HepG2 (cell line): ENCODE data around the gene PTGES3. TPM values are rescaled to one million over a fixed set of nuclear protein-coding genes. Genes with fewer than 3 reads are reported as not detected.
A peak's percentile ranks its signal among the peaks of the same experiment; 100 is the strongest.

Experiments
- ATAC-seq: fragments of 200-7000 bp; cut with Tn5 transposase; 3 replicates; pipeline ENCODE4 v1.9.1; 2020; ENCODE audit warnings: mild to moderate bottlenecking, moderate library complexity
- BruUV-seq: library from RNA; stranded (reverse); fragments of 400-500 nt; replicated peaks from 2 replicates; lab custom pipeline; 2021; lab: Mats Ljungman, UMichigan
- CTCF ChIA-PET: fragments of 300-600 bp; formaldehyde crosslinking; extraction: SDS; loops from one replicate; lab custom pipeline; 2021; ENCODE audit warnings: low total read pairs, inconsistent platforms, low intra/inter-chr PET ratio; lab: Yijun Ruan, JAX
- POLR2A ChIA-PET: fragments of 350-600 bp; sonication (Branson Sonifier 250); formaldehyde crosslinking; loops from one replicate; lab custom pipeline; 2020; ENCODE audit warnings: antibody characterized with exemption, inconsistent platforms; lab: Yijun Ruan, JAX
- DNase-seq: peaks from one replicate; pipeline ENCODE4 v3.0.0-alpha.2; 2015; ENCODE audit warnings: low spot score
- FAIRE-seq: peaks from 3 replicates; lab custom pipeline; 2011; peaks lifted over from hg19 to GRCh38; lab: Jason Lieb, UNC
- H2AFZ ChIP-seq: one replicate; pipeline ENCODE4 v1.6.1; 2011; ENCODE audit warnings: low read length, inconsistent platforms
- H3K27ac ChIP-seq: fragments of 300-600 bp; 3 replicates; pipeline ENCODE4 v1.8.0; 2011; ENCODE audit warnings: mixed run types, mild to moderate bottlenecking, mixed read lengths, low read length, inconsistent platforms; ENCODE audit not compliant: insufficient read depth; ENCODE audit errors: extremely low read length
- H3K27me3 ChIP-seq, 2 experiments: fragments of 200-600 bp in 1 of 2; 2 replicates in 1 of 2; 3 replicates in 1 of 2; pipeline versions ENCODE4 v1.6.0 to v1.8.0; 2011; ENCODE audit warnings: low read length in 2 of 2, mild to moderate bottlenecking in 2 of 2, moderate library complexity in 2 of 2, inconsistent platforms in 1 of 2; ENCODE audit not compliant: insufficient read depth in 2 of 2, control insufficient read depth in 1 of 2
- H3K36me3 ChIP-seq, 2 experiments: fragments of 200-600 bp in 1 of 2; replicated peaks in 1 of 2; 2 replicates in 1 of 2; 3 replicates in 1 of 2; pipeline versions ENCODE4 v1.5.1 to v1.8.0; 2011; ENCODE audit warnings: low read length in 2 of 2, inconsistent platforms in 1 of 2; ENCODE audit not compliant: insufficient read depth in 2 of 2, control insufficient read depth in 1 of 2
- H3K4me1 ChIP-seq: 2 replicates; pipeline ENCODE4 v1.5.1; 2012; ENCODE audit warnings: low read length, inconsistent platforms; ENCODE audit not compliant: insufficient read depth
- H3K4me2 ChIP-seq: 2 replicates; pipeline ENCODE4 v1.6.0; 2011; ENCODE audit warnings: low read depth, low read length, inconsistent platforms
- H3K4me3 ChIP-seq, 3 experiments: fragments of 200-600 bp in 1 of 3; sonication (generic), shearing (Covaris generic) in 1 of 3; replicated peaks in 1 of 3; 2 replicates each; pipeline ENCODE4 v1.5.1; 2011 to 2016; ENCODE audit warnings: low read length in 3 of 3, inconsistent platforms in 2 of 3, low read depth in 2 of 3, mild to moderate bottlenecking in 2 of 3, control low read depth in 1 of 3, mixed read lengths in 1 of 3; ENCODE audit not compliant: insufficient read depth in 1 of 3
- H3K79me2 ChIP-seq: one replicate; pipeline ENCODE4 v1.6.1; 2011; ENCODE audit warnings: low read length, inconsistent platforms; ENCODE audit not compliant: insufficient read depth
- H3K9ac ChIP-seq: 2 replicates; pipeline ENCODE4 v1.6.0; 2011; ENCODE audit warnings: mild to moderate bottlenecking, low read depth, low read length, inconsistent platforms; ENCODE audit not compliant: insufficient read depth
- H3K9me3 ChIP-seq: 2 replicates; pipeline ENCODE4 v1.5.1; 2012; ENCODE audit warnings: mild to moderate bottlenecking, low read length
- H4K20me1 ChIP-seq: 2 replicates; pipeline ENCODE4 v1.6.0; 2011; ENCODE audit warnings: inconsistent platforms, mild to moderate bottlenecking, low read length, moderate library complexity; ENCODE audit not compliant: insufficient read depth
- CEBPB ChIP-seq: IDR thresholded peaks from 2 replicates; pipeline ENCODE4 v1.6.1; 2011; ENCODE audit warnings: low read depth, low read length, improper control_type of control experiment, borderline replicate concordance
- GRHL1 ChIP-seq: sonication (generic); formaldehyde crosslinking; conservative IDR thresholded peaks from 2 replicates; pipeline ENCODE4 v1.8.0; 2022; ENCODE audit warnings: missing genetic modification reagents
- HDAC2 ChIP-seq: sonication (generic); formaldehyde crosslinking; IDR thresholded peaks from 2 replicates; pipeline ENCODE4 v1.4.0; 2020; ENCODE audit warnings: missing genetic modification reagents
- KAT8 ChIP-seq: IDR thresholded peaks from 2 replicates; pipeline ENCODE4 v1.6.1; 2016; ENCODE audit warnings: missing genetic modification reagents, missing compliant biosample characterization
- MAFF ChIP-seq: IDR thresholded peaks from 2 replicates; pipeline ENCODE4 v1.6.1; 2011; ENCODE audit warnings: low read depth, low read length, improper control_type of control experiment
- STAT5B ChIP-seq: sonication (generic); formaldehyde crosslinking; IDR thresholded peaks from 2 replicates; pipeline ENCODE4 v1.4.0; 2020; ENCODE audit warnings: missing genetic modification reagents
- TBL1XR1 ChIP-seq: fragments of 150-350 bp; IDR thresholded peaks from 2 replicates; pipeline ENCODE4 v1.6.1; 2014; ENCODE audit warnings: borderline replicate concordance, low read length; ENCODE audit not compliant: partially characterized antibody
- ZNF264 ChIP-seq: sonication (generic); formaldehyde crosslinking; IDR thresholded peaks from 2 replicates; pipeline ENCODE4 v1.4.0; 2020; ENCODE audit warnings: missing genetic modification reagents
- ZNF275 ChIP-seq: sonication (generic); formaldehyde crosslinking; IDR thresholded peaks from 2 replicates; pipeline ENCODE4 v1.8.0; 2022; ENCODE audit warnings: missing genetic modification reagents, mild to moderate bottlenecking, inconsistent platforms, borderline replicate concordance
- ZNF550 ChIP-seq: sonication (generic); formaldehyde crosslinking; IDR thresholded peaks from 2 replicates; pipeline ENCODE4 v1.4.0; 2020; ENCODE audit warnings: mild to moderate bottlenecking, missing genetic modification reagents, borderline replicate concordance
- ZNF609 ChIP-seq: sonication (generic); formaldehyde crosslinking; IDR thresholded peaks from 2 replicates; pipeline ENCODE4 v1.4.0; 2020; ENCODE audit warnings: mild to moderate bottlenecking, missing genetic modification reagents, borderline replicate concordance
- ZNF615 ChIP-seq: sonication (generic); formaldehyde crosslinking; IDR thresholded peaks from 2 replicates; pipeline ENCODE4 v1.5.0; 2020; ENCODE audit warnings: mild to moderate bottlenecking, missing genetic modification reagents, borderline replicate concordance
- ZNF652 ChIP-seq: IDR thresholded peaks from 2 replicates; pipeline ENCODE4 v1.6.1; 2016; ENCODE audit warnings: low read depth, borderline replicate concordance
- WGBS: methylation state at CpG from one replicate; pipeline ENCODE4 v1.1.6; 2017; ENCODE audit warnings: low lambda C conversion rate; 5-methylcytosine and 5-hydroxymethylcytosine counted together
- in situ Hi-C: cut with HindIII; loops from 2 replicates; pipeline ENCODE4 v1.10.0; 2017; ENCODE audit warnings: low pct_unique_long_range_greater_than_20kb; ENCODE audit not compliant: extremely low pct_ligation_motif_present
- intact Hi-C: fragments of 100-400 bp; cut with micrococcal nuclease; formaldehyde crosslinking; loops from one replicate; pipeline ENCODE4 v1.10.0; 2022; ENCODE audit not compliant: unreplicated experiment
- polyA plus RNA-seq, 8 experiments: library from polyadenylated mRNA; depleted of rRNA in 3 of 8; stranded (reverse) in 7 of 8; unstranded in 1 of 8; fragments of >200 nt; fragmentation: Illumina TruSeq in 4 of 8; extraction: Trizol in 4 of 8; gene quantifications; 2 replicates each; pipeline versions ENCODE4 v1.2.1 to v1.2.3, GENCODE V29; 2011 to 2016; ENCODE audit warnings: low read depth in 4 of 8, missing spikeins in 1 of 8, mixed read lengths in 1 of 8; ENCODE audit not compliant: insufficient read depth in 1 of 8
- total RNA-seq, 5 experiments: library from RNA; depleted of rRNA; stranded (reverse); fragments of >200 nt; fragmentation: Illumina TruSeq; extraction: Trizol; gene quantifications; 2 replicates each; pipeline ENCODE4 v1.2.3, GENCODE V29; 2016; ENCODE audit warnings: low read depth in 1 of 5
- TF ChIP-seq, protein P1 (sequence below): sonication (generic); formaldehyde crosslinking; IDR thresholded peaks from 2 replicates; pipeline ENCODE4 v1.4.0; 2020; ENCODE audit warnings: missing genetic modification reagents

Gene PTGES3
- total and polyA plus RNA-seq, 2 of the 13 experiments (the other 11 are each of a cell fraction or from before 2014, with no cell fraction given) = 54.4 to 159 TPM

GRCh38 chr12:56630180-56630632 is 57.9 kb downstream of the PTGES3 start, which contains the start of gene BAZ2A:
TSS of gene BAZ2A (minus strand) at chr12:56630326. CDS start at chr12:56617530, 12,796 bp downstream.
- in situ Hi-C loops = no loop called here
- Histone ChIP-seq H3K36me3 (peaks cover 0 to 7% of the 10 kb centered on the region in 2 experiments; a peak in 1 of 5 replicates), H3K4me3 (peak within 1 kb of the TSS; percentile 98 to 100 (median 99)), H3K9me3 (no peaks in the 10 kb centered on the region), H3K9ac (peak within 1 kb of the TSS; percentile 92), H3K79me2 (peaks cover 68% of the 10 kb centered on the region), H3K4me1 (peaks cover 68% of the 10 kb centered on the region), H3K4me2 (peak within 1 kb of the TSS; percentile 84), H2AFZ (no peak within 1 kb of the TSS), H4K20me1 (peaks cover 10% of the 10 kb centered on the region), H3K27me3 (no peaks in the 10 kb centered on the region; a peak in 1 of 5 replicates), H3K27ac (peak within 1 kb of the TSS; percentile 74)
- DNase-seq = peak; percentile 64
- POLR2A ChIA-PET = interaction anchor here (0.6 to 1.0 kb wide), 3 partner anchors 15 to 112 kb away, joined by 3 to 4 read pairs (median 3); partner anchors contain the start of gene ATP5F1B
- intact Hi-C loops = no loop called here
- WGBS = 4% methylated on average over 22 of the region's 31 CpGs
- CTCF ChIA-PET = no interaction called here
- peak; percentile 78 for ATAC-seq
- no peak for FAIRE-seq
- no TSS peak for BruUV-seq
- TF ChIP-seq ZNF652 (CRISPR knock-in tag) = 0 out of 2 replicates have a peak, but pooled peaks have one; percentile 51
- no peak for TF ChIP-seq MAFF
- TF ChIP-seq STAT5B = no peak
- TF ChIP-seq, protein P1, sequence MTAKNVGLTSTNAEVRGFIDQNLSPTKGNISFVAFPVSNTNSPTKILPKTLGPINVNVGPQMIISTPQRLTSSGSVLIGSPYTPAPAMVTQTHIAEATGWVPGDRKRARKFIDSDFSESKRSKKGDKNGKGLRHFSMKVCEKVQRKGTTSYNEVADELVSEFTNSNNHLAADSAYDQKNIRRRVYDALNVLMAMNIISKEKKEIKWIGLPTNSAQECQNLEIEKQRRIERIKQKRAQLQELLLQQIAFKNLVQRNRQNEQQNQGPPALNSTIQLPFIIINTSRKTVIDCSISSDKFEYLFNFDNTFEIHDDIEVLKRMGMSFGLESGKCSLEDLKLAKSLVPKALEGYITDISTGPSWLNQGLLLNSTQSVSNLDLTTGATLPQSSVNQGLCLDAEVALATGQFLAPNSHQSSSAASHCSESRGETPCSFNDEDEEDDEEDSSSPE (CRISPR knock-in tag) = peak; percentile 61; the same call in 1 of the 2 replicates
- TF ChIP-seq HDAC2 = peak; percentile 74; the same call in 1 of the 2 replicates
- TF ChIP-seq ZNF550 (CRISPR knock-in tag) = no peak
- no peak for TF ChIP-seq ZNF275 (CRISPR knock-in tag)
- no peak for TF ChIP-seq TBL1XR1
- no peak for TF ChIP-seq ZNF609 (CRISPR knock-in tag)
- no peak for TF ChIP-seq ZNF615
- no peak for TF ChIP-seq CEBPB
- TF ChIP-seq KAT8 (CRISPR knock-in tag) = peak; percentile 79
- TF ChIP-seq GRHL1 (CRISPR knock-in tag) = no peak
- TF ChIP-seq ZNF264 = no peak
